AG04449 (cell line): ENCODE data around the gene ITM2B.

Experiments
- CTCF ChIA-PET: fragments of 350-600 bp; formaldehyde crosslinking; extraction: SDS; loops from one replicate; lab custom pipeline; 2021; ENCODE audit warnings: antibody characterized with exemption; lab: Yijun Ruan, JAX
- POLR2A ChIA-PET: fragments of 400-600, 350-600 bp; formaldehyde crosslinking; extraction: SDS; loops from one replicate; lab custom pipeline; 2020; ENCODE audit warnings: antibody characterized with exemption, inconsistent platforms; lab: Yijun Ruan, JAX
- DNase-seq: peaks from one replicate; pipeline ENCODE4 v3.0.0-alpha.2; 2010; ENCODE audit warnings: low read depth, low spot score
- H3K4me3 ChIP-seq: 2 replicates; pipeline ENCODE4 v1.5.1; 2011; ENCODE audit warnings: low read depth, mild to moderate bottlenecking, control low read depth, low read length
- TF ChIP-seq, protein P1 (sequence below): IDR thresholded peaks from one replicate; pipeline ENCODE4 v1.5.1; 2011; ENCODE audit warnings: mild to moderate bottlenecking, moderate library complexity, low read length, control low read depth, inconsistent platforms; ENCODE audit not compliant: insufficient read depth; ENCODE audit errors: missing control alignments

Gene ITM2B

DNA sequence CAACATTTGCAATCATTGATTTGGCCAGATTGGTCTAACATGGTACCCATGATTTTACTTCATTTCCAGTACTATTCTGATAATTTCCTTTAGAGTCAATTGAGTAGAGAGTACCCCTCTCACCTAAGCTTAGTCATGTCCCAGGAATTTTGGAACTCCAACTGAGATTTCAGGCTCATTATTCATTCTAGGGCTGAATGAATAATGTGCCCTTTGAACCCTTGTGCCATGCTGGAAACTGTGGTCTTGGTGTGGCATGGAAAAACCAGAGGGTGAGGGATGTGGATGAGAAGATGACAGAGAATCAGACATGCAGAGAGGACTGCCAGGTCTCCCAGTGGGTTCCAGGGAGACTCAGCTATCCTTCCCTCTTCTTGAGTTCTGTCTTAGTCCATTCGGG lies 30.2 kb downstream of the ITM2B start:
- ChIA-PET POLR2A (no interaction called here), CTCF (interaction anchor here (1.3 kb wide), 1 partner anchor 317 kb away, joined by 4 read pairs; no protein-coding TSS in a partner anchor)
- DNase-seq: no peak
- TF ChIP-seq, protein P1, sequence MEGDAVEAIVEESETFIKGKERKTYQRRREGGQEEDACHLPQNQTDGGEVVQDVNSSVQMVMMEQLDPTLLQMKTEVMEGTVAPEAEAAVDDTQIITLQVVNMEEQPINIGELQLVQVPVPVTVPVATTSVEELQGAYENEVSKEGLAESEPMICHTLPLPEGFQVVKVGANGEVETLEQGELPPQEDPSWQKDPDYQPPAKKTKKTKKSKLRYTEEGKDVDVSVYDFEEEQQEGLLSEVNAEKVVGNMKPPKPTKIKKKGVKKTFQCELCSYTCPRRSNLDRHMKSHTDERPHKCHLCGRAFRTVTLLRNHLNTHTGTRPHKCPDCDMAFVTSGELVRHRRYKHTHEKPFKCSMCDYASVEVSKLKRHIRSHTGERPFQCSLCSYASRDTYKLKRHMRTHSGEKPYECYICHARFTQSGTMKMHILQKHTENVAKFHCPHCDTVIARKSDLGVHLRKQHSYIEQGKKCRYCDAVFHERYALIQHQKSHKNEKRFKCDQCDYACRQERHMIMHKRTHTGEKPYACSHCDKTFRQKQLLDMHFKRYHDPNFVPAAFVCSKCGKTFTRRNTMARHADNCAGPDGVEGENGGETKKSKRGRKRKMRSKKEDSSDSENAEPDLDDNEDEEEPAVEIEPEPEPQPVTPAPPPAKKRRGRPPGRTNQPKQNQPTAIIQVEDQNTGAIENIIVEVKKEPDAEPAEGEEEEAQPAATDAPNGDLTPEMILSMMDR: no peak
- no peak overlapping the region for H3K4me3 ChIP-seq

- no peak overlapping the region for H3K4me3 ChIP-seq
- DNase-seq: no peak
- POLR2A ChIA-PET: no interaction called here
- CTCF ChIA-PET: interaction anchor here (1.2 to 1.3 kb wide), 2 partner anchors 9 to 316 kb away, joined by 4 to 5 read pairs; no protein-coding TSS in a partner anchor
- TF ChIP-seq, protein P1: no peak
Measured at GRCh38 chr13:48264058-48264457, 31.1 kb downstream of the ITM2B start.

DNA sequence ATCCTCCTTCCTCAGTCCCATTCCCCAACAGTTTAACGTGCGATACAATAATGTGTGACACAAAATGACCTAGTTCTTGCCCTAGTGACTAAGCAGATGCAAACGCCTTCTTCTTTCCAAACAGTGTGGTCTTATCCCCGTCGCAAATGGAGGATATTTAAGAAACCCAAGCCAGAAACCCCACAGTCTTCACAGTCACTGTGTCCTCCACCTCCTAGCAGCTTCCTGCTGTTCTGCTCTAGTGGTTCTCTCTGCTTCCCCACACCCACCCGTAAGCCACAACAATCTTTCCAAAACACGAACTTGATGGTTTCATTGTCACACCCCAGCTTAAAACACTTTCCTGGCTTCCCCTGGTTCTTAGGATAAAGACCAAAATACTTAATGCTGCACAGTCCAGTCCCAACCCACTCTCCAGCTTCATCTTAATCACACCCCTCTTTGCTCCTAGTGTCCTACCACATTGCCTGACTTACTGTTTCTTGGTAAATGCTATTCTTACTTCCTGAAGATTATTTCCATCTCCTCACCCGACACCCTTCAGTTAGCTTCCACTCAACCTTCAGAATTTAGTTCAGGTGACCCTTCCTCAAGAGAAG lies 32.3 kb downstream of the ITM2B start:
- H3K4me3 ChIP-seq: no peak overlapping the region
- POLR2A ChIA-PET: no interaction called here
- TF ChIP-seq, protein P1: no peak
- CTCF ChIA-PET: no interaction called here
- DNase-seq: no peak

DNA sequence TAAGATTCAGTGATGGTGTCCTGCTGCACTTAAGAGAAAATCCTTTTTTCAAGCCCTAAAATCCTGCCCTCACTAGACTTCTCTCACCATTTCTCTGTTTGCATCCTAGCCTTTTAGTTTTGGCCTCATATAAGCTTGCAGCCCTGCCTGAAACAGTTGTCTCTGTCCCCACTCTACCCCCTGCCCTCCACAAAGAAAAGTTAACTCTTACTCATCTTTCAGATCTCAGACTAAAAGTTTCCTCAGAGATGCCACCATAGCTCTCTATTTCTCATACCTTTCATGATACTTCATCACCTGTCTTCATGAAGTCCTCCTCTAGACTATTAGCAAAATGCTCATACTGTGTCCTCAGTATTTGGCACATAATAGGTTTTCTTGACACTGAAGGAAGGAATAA lies 33.1 kb downstream of the ITM2B start:
- POLR2A ChIA-PET: no interaction called here
- CTCF ChIA-PET: no interaction called here
- DNase-seq: no peak
- TF ChIP-seq, protein P1: no peak
- no peak overlapping the region for H3K4me3 ChIP-seq

DNA sequence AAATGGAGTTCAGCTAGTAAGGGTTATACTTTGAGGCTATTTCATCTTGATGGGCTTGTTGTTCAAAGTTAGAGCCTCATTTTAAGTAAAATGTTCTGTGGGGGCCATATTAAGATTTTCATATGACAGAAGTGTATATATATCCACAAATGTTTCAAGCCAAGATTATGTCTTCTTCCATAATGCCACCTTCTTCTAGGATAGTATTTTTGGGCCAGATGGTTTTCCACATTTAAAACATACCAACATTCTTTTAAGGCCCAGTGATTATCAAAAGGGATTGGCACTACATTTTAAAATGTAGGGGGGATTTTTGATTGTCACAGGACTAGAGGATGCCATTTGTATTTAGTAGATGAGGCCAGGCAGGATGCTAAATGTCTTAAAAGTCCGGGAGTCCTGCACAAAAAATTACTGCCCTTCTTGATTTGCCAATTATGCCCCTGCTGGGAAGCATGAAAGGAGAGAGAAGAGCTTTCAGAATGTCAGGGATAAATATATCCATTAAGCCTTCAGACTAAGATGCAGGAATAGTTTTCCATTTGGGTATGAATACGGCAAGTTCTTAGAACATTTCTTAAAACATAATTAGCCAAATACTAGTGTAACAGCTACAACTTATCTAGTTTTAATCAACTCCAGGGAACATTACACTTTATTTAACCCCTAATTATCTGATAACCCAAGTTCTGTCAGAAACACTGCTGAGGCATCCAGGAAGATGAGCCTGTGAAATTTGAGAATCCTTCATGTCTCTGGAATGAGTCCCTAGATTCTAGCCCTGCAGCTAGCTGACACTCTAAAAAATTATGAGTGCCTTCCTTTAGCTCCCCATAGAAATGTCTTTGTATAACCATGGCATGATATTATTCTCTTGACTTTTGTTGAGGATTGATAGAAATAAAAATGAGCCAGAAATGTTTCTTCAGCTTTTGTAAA lies 34.0 kb downstream of the ITM2B start:
- TF ChIP-seq, protein P1: no peak
- ChIA-PET POLR2A (no interaction called here), CTCF (interaction anchor here (0.8 kb wide), 1 partner anchor 472 kb away, joined by 3 read pairs; no protein-coding TSS in a partner anchor)
- no peak for DNase-seq
- no peak overlapping the region for H3K4me3 ChIP-seq

- no peak for DNase-seq
- TF ChIP-seq, protein P1: no peak
- ChIA-PET POLR2A (no interaction called here), CTCF (no interaction called here)
- no peak overlapping the region for H3K4me3 ChIP-seq
Measured at GRCh38 chr13:48268019-48268418, 35.0 kb downstream of the ITM2B start.
